ENCODE data around the gene SEPHS1. TPM values are rescaled to one million over a fixed set of nuclear protein-coding genes. Genes with fewer than 3 reads are reported as not detected.
"Not testable (repeated sequence)": the region's sequence is repeated elsewhere in the genome, so short reads cannot be mapped to it uniquely, and the experiment has no call there.

SEPHS1 gene
- 29.6 TPM for total RNA-seq (ENCODE audit: insufficient read depth, low replicate concordance)

GRCh38 chr10:13348216-13349017 is at the start of gene SEPHS1:
TSS of gene SEPHS1 (minus strand) at chr10:13348293. CDS start at chr10:13344950, 3,343 bp downstream.
- DNase-seq (ENCODE audit: low spot score): peak; percentile 81

- DNase-seq (ENCODE audit: low spot score): no peak
Measured at GRCh38 chr10:13397052-13397451, 49.0 kb upstream of the SEPHS1 start.

- DNase-seq (ENCODE audit: low spot score): no peak
Measured at GRCh38 chr10:13396369-13396768, 48.3 kb upstream of the SEPHS1 start.

GRCh38 chr10:13395540-13395939 is 47.4 kb upstream of the SEPHS1 start:
- DNase-seq (ENCODE audit: low spot score): no peak

- no peak for DNase-seq (ENCODE audit: low spot score)
Measured at GRCh38 chr10:13393640-13394039, 45.5 kb upstream of the SEPHS1 start.

- no peak for DNase-seq (ENCODE audit: low spot score)
Measured at GRCh38 chr10:13392701-13393100, 44.6 kb upstream of the SEPHS1 start.

GRCh38 chr10:13390604-13391522 is 42.8 kb upstream of the SEPHS1 start:
- DNase-seq (ENCODE audit: low spot score): no peak

GRCh38 chr10:13388478-13389230 is 40.6 kb upstream of the SEPHS1 start:
- DNase-seq (ENCODE audit: low spot score): no peak

- no peak for DNase-seq (ENCODE audit: low spot score)
Measured at GRCh38 chr10:13386021-13386420, 37.9 kb upstream of the SEPHS1 start.

GRCh38 chr10:13383399-13383761 is 35.3 kb upstream of the SEPHS1 start:
- no peak for DNase-seq (ENCODE audit: low spot score)

- no peak for DNase-seq (ENCODE audit: low spot score)
Measured at GRCh38 chr10:13382703-13383398, 34.8 kb upstream of the SEPHS1 start.

GRCh38 chr10:13379061-13379460 is 31.0 kb upstream of the SEPHS1 start:
- not testable (repeated sequence) for DNase-seq (ENCODE audit: low spot score)

GRCh38 chr10:13376746-13377145 is 28.7 kb upstream of the SEPHS1 start:
- DNase-seq (ENCODE audit: low spot score): peak; percentile 51

- DNase-seq (ENCODE audit: low spot score): no peak
Measured at GRCh38 chr10:13376297-13376696, 28.2 kb upstream of the SEPHS1 start.

GRCh38 chr10:13375791-13376190 is 27.7 kb upstream of the SEPHS1 start:
- no peak for DNase-seq (ENCODE audit: low spot score)

GRCh38 chr10:13373644-13374043 is 25.6 kb upstream of the SEPHS1 start:
- no peak for DNase-seq (ENCODE audit: low spot score)

- no peak for DNase-seq (ENCODE audit: low spot score)
Measured at GRCh38 chr10:13372524-13372923, 24.4 kb upstream of the SEPHS1 start.

GRCh38 chr10:13371897-13372470 is 23.9 kb upstream of the SEPHS1 start:
- peak; percentile 90 for DNase-seq (ENCODE audit: low spot score)

GRCh38 chr10:13366891-13367290 is 18.8 kb upstream of the SEPHS1 start:
- DNase-seq (ENCODE audit: low spot score): no peak

GRCh38 chr10:13365831-13366230 is 17.7 kb upstream of the SEPHS1 start:
- no peak for DNase-seq (ENCODE audit: low spot score)

- no peak for DNase-seq (ENCODE audit: low spot score)
Measured at GRCh38 chr10:13365243-13365642, 17.1 kb upstream of the SEPHS1 start.
